ENCODE data around the gene ZFYVE9. TPM values are rescaled to one million over a fixed set of nuclear protein-coding genes. Genes with fewer than 3 reads are reported as not detected.

ZFYVE9 gene
- total RNA-seq, 1 experiment from 2014 or later: 14.2 TPM

- no TSS peak for BruUV-seq (replicated peaks)
- RAD21 ChIA-PET (ENCODE audit: low non-redundant PET in 1 of 2, low total read pairs in 2 of 2, uncharacterized antibody in 2 of 2, unreplicated experiment in 2 of 2): no interaction called here
- H3K9me2 ChIP-seq (ENCODE audit: insufficient read depth): no peaks in the 10 kb centered on the region
Observed at GRCh38 chr1:52288286-52288685, 146.4 kb downstream of the ZFYVE9 start.

GRCh38 chr1:52294580-52294979, 152.7 kb downstream of the ZFYVE9 start:
- no peak overlapping the region for H2AFZ ChIP-seq (ENCODE audit: low read depth, low read length, poor library complexity, severe bottlenecking)
- H3K27ac ChIP-seq (ENCODE audit: low read depth, low read length): no peak overlapping the region
- H3K4me3 ChIP-seq (replicated peaks in 1 of 2; ENCODE audit: low read depth in 1 of 2, low read length in 2 of 2): no peak overlapping the region
- no peaks in the 10 kb centered on the region for H3K79me2 ChIP-seq (ENCODE audit: insufficient read depth, low read length)
- H3K9ac ChIP-seq (ENCODE audit: low read length): no peak overlapping the region
- no peaks in the 10 kb centered on the region for H4K20me1 ChIP-seq (ENCODE audit: insufficient read depth)
- no TSS peak for BruUV-seq (replicated peaks)
- CTCF ChIA-PET: interaction anchor here (2.0 kb wide), 1 partner anchor 167 kb away, joined by 6 read pairs; no protein-coding TSS in a partner anchor
- no peaks in the 10 kb centered on the region for H3K9me2 ChIP-seq (ENCODE audit: insufficient read depth)
- H3K36me3 ChIP-seq (ENCODE audit: control insufficient read depth in 1 of 2, insufficient read depth in 2 of 2, low read length in 2 of 2): no peaks in the 10 kb centered on the region
- H3K4me2 ChIP-seq (ENCODE audit: low read length): no peak overlapping the region
- ATAC-seq: no peak
- RAD21 ChIA-PET (ENCODE audit: low non-redundant PET in 1 of 2, low total read pairs in 2 of 2, uncharacterized antibody in 2 of 2, unreplicated experiment in 2 of 2): interaction anchor here in 1 of 2 experiments (1.2 kb wide), 1 partner anchor 167 kb away, joined by 4 read pairs; no protein-coding TSS in a partner anchor
- POLR2A ChIA-PET: no interaction called here
- 0 out of 4 replicates have a peak, but pooled peaks cover 0 to 3% of the 10 kb centered on the region in 2 experiments for H3K4me1 ChIP-seq (ENCODE audit: control insufficient read depth in 1 of 2, insufficient read depth in 2 of 2, low read length in 2 of 2)
- DNase-seq (ENCODE audit: low read depth, low spot score): no peak
- H3K9me3 ChIP-seq (ENCODE audit: control insufficient read depth in 1 of 2, insufficient read depth in 1 of 2, low read depth in 1 of 2, low read length in 2 of 2): no peaks in the 10 kb centered on the region
- intact Hi-C loops (cut with micrococcal nuclease): loop anchor here (2.0 to 5.0 kb wide), 2 partner anchors 152 to 168 kb away; partner anchors contain the start of gene ZFYVE9
- no peaks in the 10 kb centered on the region for H3K27me3 ChIP-seq (ENCODE audit: insufficient read depth, low read length)
- TF ChIP-seq JUND (IDR thresholded peaks at IDR 0.05) (no peak), ZNF274 (IDR thresholded peaks at IDR 0.05; ENCODE audit: low read depth, low read length) (no peak), ZBTB33 (IDR thresholded peaks at IDR 0.05; ENCODE audit: extremely low read depth, insufficient replicate concordance, low read length) (no peak), SP1 (IDR thresholded peaks at IDR 0.05; ENCODE audit: low read depth) (no peak), FOSL1 (IDR thresholded peaks at IDR 0.05; ENCODE audit: low read depth) (no peak), CEBPB (IDR thresholded peaks at IDR 0.05; ENCODE audit: low read depth) (no peak), SIN3A (IDR thresholded peaks at IDR 0.05; ENCODE audit: low read depth) (no peak), EZH2phosphoT487 (IDR thresholded peaks at IDR 0.05; ENCODE audit: borderline replicate concordance) (no peak), ELF1 (IDR thresholded peaks at IDR 0.05; ENCODE audit: borderline replicate concordance, low read depth) (no peak), RAD21 (IDR thresholded peaks at IDR 0.05; ENCODE audit: low read depth) (no peak), EZH2 (IDR thresholded peaks at IDR 0.05) (no peak), POLR2AphosphoS5 (IDR thresholded peaks at IDR 0.05; ENCODE audit: low read depth, low read length) (no peak), ZFX (IDR thresholded peaks at IDR 0.05) (no peak), POLR2A (IDR thresholded peaks at IDR 0.05; ENCODE audit: borderline replicate concordance, extremely low read depth, insufficient read depth, insufficient read length) (no peak), REST (IDR thresholded peaks at IDR 0.05; ENCODE audit: low read depth) (no peak)

More at GRCh38 chr1:52288286-52288685, 146.4 kb downstream of the ZFYVE9 start:
- peak overlapping the region in 1 of 2 experiments; percentile 14; a peak in 2 of 4 replicates for H3K4me3 ChIP-seq (replicated peaks in 1 of 2; ENCODE audit: low read depth in 1 of 2, low read length in 2 of 2)
- ChIA-PET POLR2A (interaction anchor here (0.6 kb wide), 1 partner anchor 58 kb away, joined by 4 read pairs; no protein-coding TSS in a partner anchor), CTCF (no interaction called here)
- intact Hi-C loops (cut with micrococcal nuclease): no loop called here
- H3K79me2 ChIP-seq (ENCODE audit: insufficient read depth, low read length): no peaks in the 10 kb centered on the region
- ATAC-seq: peak; percentile 97
- H3K4me2 ChIP-seq (ENCODE audit: low read length): peak overlapping the region; percentile 55
- H3K4me1 ChIP-seq (ENCODE audit: control insufficient read depth in 1 of 2, insufficient read depth in 2 of 2, low read length in 2 of 2): peaks cover 9 to 19% of the 10 kb centered on the region in 2 experiments
- TF ChIP-seq CEBPB (IDR thresholded peaks at IDR 0.05; ENCODE audit: low read depth) (no peak), SP1 (IDR thresholded peaks at IDR 0.05; ENCODE audit: low read depth) (peak; percentile 29; the same call in 1 of the 2 replicates), FOSL1 (IDR thresholded peaks at IDR 0.05; ENCODE audit: low read depth) (peak; percentile 28; the same call in 1 of the 2 replicates), CBX3 (IDR thresholded peaks at IDR 0.05; ENCODE audit: low read depth) (peak; percentile 48; the same call in 1 of the 2 replicates), SIN3A (IDR thresholded peaks at IDR 0.05; ENCODE audit: low read depth) (no peak)
- no peak overlapping the region for H2AFZ ChIP-seq (ENCODE audit: low read depth, low read length, poor library complexity, severe bottlenecking)
- no peaks in the 10 kb centered on the region for H3K36me3 ChIP-seq (ENCODE audit: control insufficient read depth in 1 of 2, insufficient read depth in 2 of 2, low read length in 2 of 2)
- H3K27me3 ChIP-seq (ENCODE audit: insufficient read depth, low read length): no peaks in the 10 kb centered on the region
- DNase-seq (ENCODE audit: low read depth, low spot score): peak; percentile 60
- H4K20me1 ChIP-seq (ENCODE audit: insufficient read depth): no peaks in the 10 kb centered on the region
- H3K9ac ChIP-seq (ENCODE audit: low read length): no peak overlapping the region
- 0 out of 2 replicates have a peak overlapping the region, but pooled peaks have one; percentile 24 for H3K27ac ChIP-seq (ENCODE audit: low read depth, low read length)
- H3K9me3 ChIP-seq (ENCODE audit: control insufficient read depth in 1 of 2, insufficient read depth in 1 of 2, low read depth in 1 of 2, low read length in 2 of 2): no peaks in the 10 kb centered on the region

Measured in HCT116 (cell line).